Kidney epithelial cell (primary cell): ENCODE results near the gene NUDT22. TPM values are rescaled to one million over a fixed set of nuclear protein-coding genes. Genes with fewer than 3 reads are reported as not detected.

Experiments used
- DNase-seq: peaks from one replicate; pipeline ENCODE4 v3.0.0-alpha.2; 2010; ENCODE audit warnings: low read depth
- H3K27me3 ChIP-seq: 2 replicates; pipeline ENCODE4 v1.6.0; 2011; ENCODE audit warnings: low read length; ENCODE audit not compliant: control insufficient read depth, insufficient read depth
- H3K36me3 ChIP-seq: 2 replicates; pipeline ENCODE4 v1.5.1; 2011; ENCODE audit warnings: low read length; ENCODE audit not compliant: control insufficient read depth, insufficient read depth
- H3K4me3 ChIP-seq: 2 replicates; pipeline ENCODE4 v1.5.1; 2011; ENCODE audit warnings: low read depth, mild to moderate bottlenecking, control low read depth, low read length
- CTCF ChIP-seq: IDR thresholded peaks from 2 replicates; pipeline ENCODE4 v1.5.1; 2011; ENCODE audit warnings: mild to moderate bottlenecking, moderate library complexity, low read length, control low read depth, inconsistent platforms; ENCODE audit not compliant: insufficient read depth, poor library complexity, severe bottlenecking
- total RNA-seq: library from RNA; depleted of rRNA; stranded (reverse); fragments of >200 nt; gene quantifications from 2 replicates; pipeline ENCODE4 v1.2.3, GENCODE V29; 2015

The NUDT22 gene
- total RNA-seq, 1 donor from 2014 or later = 50.7 TPM

- H3K4me3 ChIP-seq = no peak overlapping the region
- peaks cover 2% of the 10 kb centered on the region for H3K36me3 ChIP-seq
Observed at GRCh38 chr11:64259533-64260067, 33.5 kb downstream of the NUDT22 start.

GRCh38 chr11:64260147-64260708, 34.2 kb downstream of the NUDT22 start:
- no peaks in the 10 kb centered on the region for H3K27me3 ChIP-seq
- H3K36me3 ChIP-seq = peaks cover 2% of the 10 kb centered on the region
- no peak for TF ChIP-seq CTCF
- no peak overlapping the region for H3K4me3 ChIP-seq
- DNase-seq = no peak

More at GRCh38 chr11:64259533-64260067, 33.5 kb downstream of the NUDT22 start:
- no peak for TF ChIP-seq CTCF
- no peaks in the 10 kb centered on the region for H3K27me3 ChIP-seq
- DNase-seq = no peak

- no peak for DNase-seq
- Histone ChIP-seq H3K27me3 (no peaks in the 10 kb centered on the region), H3K4me3 (no peak overlapping the region), H3K36me3 (peaks cover 3% of the 10 kb centered on the region)
- no peak for TF ChIP-seq CTCF
Observed at GRCh38 chr11:64261556-64262080, 35.5 kb downstream of the NUDT22 start.

- TF ChIP-seq CTCF = no peak
- Histone ChIP-seq H3K36me3 (peaks cover 3% of the 10 kb centered on the region), H3K4me3 (no peak overlapping the region), H3K27me3 (no peaks in the 10 kb centered on the region)
- no peak for DNase-seq
Observed at GRCh38 chr11:64262271-64263002, 36.4 kb downstream of the NUDT22 start.

GRCh38 chr11:64263021-64263946, 37.2 kb downstream of the NUDT22 start:
- no peak for TF ChIP-seq CTCF
- DNase-seq = no peak
- Histone ChIP-seq H3K27me3 (no peaks in the 10 kb centered on the region), H3K4me3 (no peak overlapping the region), H3K36me3 (peaks cover 3% of the 10 kb centered on the region)
